Ascending aorta (tissue), 2 donors: ENCODE data around the gene FERMT2. TPM values are rescaled to one million over a fixed set of nuclear protein-coding genes. Genes with fewer than 3 reads are reported as not detected.

Source experiments
- DNase-seq, 2 donors: peaks; one replicate each; pipeline ENCODE4 v3.0.0-alpha.2; 2019; ENCODE audit warnings: low spot score in 2 of 2
- H3K27ac ChIP-seq, 2 donors: fragments of 200-600 bp; sonication (generic); one replicate each; pipeline ENCODE4 v1.5.1; 2016 to 2017; ENCODE audit warnings: mild to moderate bottlenecking in 1 of 2
- H3K27me3 ChIP-seq: fragments of 200-600 bp; sonication (generic); one replicate; pipeline ENCODE4 v1.5.1; 2017
- H3K36me3 ChIP-seq, 2 donors: fragments of 200-600 bp; sonication (generic); one replicate each; pipeline ENCODE4 v1.5.1; 2016
- H3K4me1 ChIP-seq, 2 donors: fragments of 200-600 bp; sonication (generic); one replicate each; pipeline ENCODE4 v1.5.1; 2016 to 2017; ENCODE audit warnings: mild to moderate bottlenecking in 1 of 2
- H3K4me3 ChIP-seq, 2 donors: fragments of 200-600 bp; sonication (generic); one replicate each; pipeline ENCODE4 v1.5.1; 2016 to 2017; ENCODE audit warnings: mild to moderate bottlenecking in 1 of 2
- H3K9me3 ChIP-seq, 2 donors: fragments of 200-600 bp; sonication (generic); one replicate each; pipeline ENCODE4 v1.5.1; 2016
- CTCF ChIP-seq, 3 experiments: fragments of 200-600 bp in 2 of 3; fragments of 450-650 bp in 1 of 3; sonication (generic) in 2 of 3; IDR thresholded peaks; one replicate each; pipeline ENCODE4 v1.5.1; 2016 to 2019; ENCODE audit warnings: antibody characterized with exemption in 3 of 3, mild to moderate bottlenecking in 1 of 3, moderate library complexity in 1 of 3
- intact Hi-C: fragments of 100-400 bp; cut with DNase I; formaldehyde crosslinking; loops from one replicate; pipeline ENCODE4 v1.15.1; 2023
- total RNA-seq: library from RNA; depleted of rRNA; stranded (reverse); fragments of >200 nt; gene quantifications from one replicate; pipeline ENCODE4 v1.1.0, GENCODE V29; 2016

Gene FERMT2
- total RNA-seq, 1 donor from 2014 or later, result 101 TPM

GRCh38 chr14:52808101-52808500 is 142.7 kb downstream of the FERMT2 start:
- Histone ChIP-seq H3K27ac (no peak overlapping the region), H3K27me3 (no peaks in the 10 kb centered on the region), H3K4me3 (no peak overlapping the region), H3K36me3 (no peaks in the 10 kb centered on the region), H3K4me1 (no peaks in the 10 kb centered on the region), H3K9me3 (no peaks in the 10 kb centered on the region)
- no peak for TF ChIP-seq CTCF (IDR thresholded peaks at IDR 0.05)
- no peak for DNase-seq
- intact Hi-C loops, result no loop called here

Other genes starting within 250 kb of the FERMT2 start
- gene PSMC6, start 243.8 kb downstream of the FERMT2 start, total RNA-seq, result 19.3 TPM
- gene STYX, start 220.9 kb downstream of the FERMT2 start, total RNA-seq, result 5.2 TPM
- gene GNPNAT1, start 159.4 kb downstream of the FERMT2 start, total RNA-seq, result 39.9 TPM
- 21.3 TPM for gene DDHD1, start 202.3 kb upstream of the FERMT2 start, total RNA-seq